Gastroesophageal sphincter (tissue), 3 donors: ENCODE results near the gene TAGLN.

Source experiments
- CTCF ChIP-seq, 4 experiments: fragments of 200-600 bp in 2 of 4; fragments of 450-650 bp in 2 of 4; sonication (generic) in 1 of 4; IDR thresholded peaks; one replicate each; pipeline ENCODE4 v1.5.1; 2017 to 2019; ENCODE audit warnings: antibody characterized with exemption in 4 of 4, mild to moderate bottlenecking in 2 of 4, moderate library complexity in 2 of 4
- POLR2A ChIP-seq, 2 donors: fragments of 450-650 bp; IDR thresholded peaks; one replicate each; pipeline ENCODE4 v1.6.1; 2017; ENCODE audit warnings: antibody characterized with exemption in 2 of 2, mild to moderate bottlenecking in 2 of 2, moderate library complexity in 1 of 2
- POLR2AphosphoS5 ChIP-seq: sonication (generic); formaldehyde crosslinking; IDR thresholded peaks from one replicate; pipeline ENCODE4 v1.6.1; 2017; ENCODE audit warnings: antibody characterized with exemption

GRCh38 chr11:117231842-117232091, 32.6 kb downstream of the TAGLN start, which contains the start of gene PCSK7:
- TF ChIP-seq POLR2AphosphoS5: no peak
- TF ChIP-seq CTCF (IDR thresholded peaks at IDR 0.05): no peak
- TF ChIP-seq POLR2A (IDR thresholded peaks at IDR 0.05): no peak
